ENCODE measurements around the gene TMEM247.

The TMEM247 gene

GRCh38 chr2:46500801-46501200 lies 21.4 kb downstream of the TMEM247 start:
- Histone ChIP-seq H3K27ac (ENCODE audit: low read length) (no peak overlapping the region), H3K4me3 (ENCODE audit: low read length in 2 of 2) (peak overlapping the region; percentile 89), H3K9me3 (ENCODE audit: control insufficient read depth in 2 of 2, low read length in 2 of 2) (no peaks in the 10 kb centered on the region), H3K4me1 (ENCODE audit: control insufficient read depth, insufficient read depth, low read length) (peaks cover 4% of the 10 kb centered on the region), H3K9ac (ENCODE audit: low read length in 2 of 2) (no peak overlapping the region), H3K27me3 (ENCODE audit: control insufficient read depth in 1 of 2, insufficient read depth in 2 of 2, low read length in 2 of 2) (no peaks in the 10 kb centered on the region), H3K36me3 (ENCODE audit: control insufficient read depth in 2 of 2, insufficient read depth in 2 of 2, low read length in 2 of 2) (no peaks in the 10 kb centered on the region)

DNA sequence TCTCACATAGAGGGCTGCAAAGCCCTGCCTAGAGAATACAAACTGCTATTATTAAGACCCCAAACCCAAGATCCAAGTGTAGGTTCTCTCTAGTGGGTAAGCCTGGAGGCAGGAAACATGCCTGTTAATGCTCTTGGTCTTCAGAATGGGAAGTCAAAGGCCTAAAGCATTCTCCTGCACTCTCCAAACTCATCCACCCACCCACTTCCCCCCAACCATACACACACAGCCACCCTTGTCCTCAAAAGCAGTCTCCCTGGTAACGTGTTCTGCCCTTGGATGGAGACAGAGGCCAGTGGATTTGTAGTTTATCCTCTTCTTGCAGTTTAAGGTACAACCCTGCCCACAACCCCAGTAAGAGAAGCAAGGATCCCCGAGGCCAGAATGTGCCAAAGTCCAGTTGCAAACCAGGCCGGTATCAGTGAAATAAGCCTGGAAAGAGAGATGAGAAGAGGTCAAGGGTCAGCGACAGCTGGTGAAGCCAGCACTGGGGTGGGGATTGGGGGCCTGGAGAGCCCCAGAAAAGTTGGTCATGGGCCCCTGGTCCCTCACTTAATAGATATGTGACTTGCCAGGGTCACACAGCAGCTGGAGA lies 23.0 kb downstream of the TMEM247 start:
- no peaks in the 10 kb centered on the region for H3K36me3 ChIP-seq (ENCODE audit: control insufficient read depth in 2 of 2, insufficient read depth in 2 of 2, low read length in 2 of 2)
- H3K4me3 ChIP-seq (ENCODE audit: low read length in 2 of 2) = no peak overlapping the region
- H3K27ac ChIP-seq (ENCODE audit: low read length) = no peak overlapping the region
- H3K4me1 ChIP-seq (ENCODE audit: control insufficient read depth, insufficient read depth, low read length) = peaks cover 4% of the 10 kb centered on the region
- H3K9me3 ChIP-seq (ENCODE audit: control insufficient read depth in 2 of 2, low read length in 2 of 2) = no peaks in the 10 kb centered on the region
- H3K9ac ChIP-seq (ENCODE audit: low read length in 2 of 2) = no peak overlapping the region
- no peaks in the 10 kb centered on the region for H3K27me3 ChIP-seq (ENCODE audit: control insufficient read depth in 1 of 2, insufficient read depth in 2 of 2, low read length in 2 of 2)

- H3K4me3 ChIP-seq (ENCODE audit: low read length in 2 of 2) = no peak overlapping the region
- H3K27me3 ChIP-seq (ENCODE audit: control insufficient read depth in 1 of 2, insufficient read depth in 2 of 2, low read length in 2 of 2) = no peaks in the 10 kb centered on the region
- no peak overlapping the region for H3K9ac ChIP-seq (ENCODE audit: low read length in 2 of 2)
- no peaks in the 10 kb centered on the region for H3K36me3 ChIP-seq (ENCODE audit: control insufficient read depth in 2 of 2, insufficient read depth in 2 of 2, low read length in 2 of 2)
- H3K4me1 ChIP-seq (ENCODE audit: control insufficient read depth, insufficient read depth, low read length) = peaks cover 4% of the 10 kb centered on the region
- no peaks in the 10 kb centered on the region for H3K9me3 ChIP-seq (ENCODE audit: control insufficient read depth in 2 of 2, low read length in 2 of 2)
- no peak overlapping the region for H3K27ac ChIP-seq (ENCODE audit: low read length)
These were observed 24.3 kb downstream of the TMEM247 start for GRCh38 chr2:46503686-46504085.

GRCh38 chr2:46504221-46504620 lies 24.9 kb downstream of the TMEM247 start:
- H3K9ac ChIP-seq (ENCODE audit: low read length in 2 of 2) = no peak overlapping the region
- H3K4me3 ChIP-seq (ENCODE audit: low read length in 2 of 2) = no peak overlapping the region
- H3K27ac ChIP-seq (ENCODE audit: low read length) = no peak overlapping the region
- H3K4me1 ChIP-seq (ENCODE audit: control insufficient read depth, insufficient read depth, low read length) = peaks cover 4% of the 10 kb centered on the region
- H3K36me3 ChIP-seq (ENCODE audit: control insufficient read depth in 2 of 2, insufficient read depth in 2 of 2, low read length in 2 of 2) = no peaks in the 10 kb centered on the region
- no peaks in the 10 kb centered on the region for H3K27me3 ChIP-seq (ENCODE audit: control insufficient read depth in 1 of 2, insufficient read depth in 2 of 2, low read length in 2 of 2)
- no peaks in the 10 kb centered on the region for H3K9me3 ChIP-seq (ENCODE audit: control insufficient read depth in 2 of 2, low read length in 2 of 2)

- Histone ChIP-seq H3K27me3 (ENCODE audit: control insufficient read depth in 1 of 2, insufficient read depth in 2 of 2, low read length in 2 of 2) (no peaks in the 10 kb centered on the region), H3K27ac (ENCODE audit: low read length) (no peak overlapping the region), H3K4me3 (ENCODE audit: low read length in 2 of 2) (no peak overlapping the region)
These were observed 25.5 kb downstream of the TMEM247 start for GRCh38 chr2:46504685-46505471.

DNA sequence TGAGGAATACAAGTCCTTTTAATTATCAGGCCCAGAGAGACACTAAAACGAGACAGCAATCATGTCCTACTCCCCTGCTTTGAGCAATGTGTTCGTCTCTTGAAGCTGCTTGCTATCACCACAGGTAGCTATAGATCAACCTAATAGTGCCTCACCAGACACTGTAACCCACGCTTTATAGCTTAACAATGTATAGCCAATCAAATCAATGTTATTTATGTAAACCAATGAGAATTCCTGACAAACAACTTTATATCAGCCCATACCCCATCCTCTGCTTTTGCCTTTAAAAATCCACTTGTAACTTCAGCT lies 26.1 kb downstream of the TMEM247 start:
- no peak overlapping the region for H3K4me3 ChIP-seq (ENCODE audit: low read length in 2 of 2)
- H3K36me3 ChIP-seq (ENCODE audit: control insufficient read depth in 2 of 2, insufficient read depth in 2 of 2, low read length in 2 of 2) = no peaks in the 10 kb centered on the region
- no peaks in the 10 kb centered on the region for H3K9me3 ChIP-seq (ENCODE audit: control insufficient read depth in 2 of 2, low read length in 2 of 2)
- no peaks in the 10 kb centered on the region for H3K4me1 ChIP-seq (ENCODE audit: control insufficient read depth, insufficient read depth, low read length)
- no peak overlapping the region for H3K9ac ChIP-seq (ENCODE audit: low read length in 2 of 2)
- H3K27me3 ChIP-seq (ENCODE audit: control insufficient read depth in 1 of 2, insufficient read depth in 2 of 2, low read length in 2 of 2) = no peaks in the 10 kb centered on the region
- no peak overlapping the region for H3K27ac ChIP-seq (ENCODE audit: low read length)

More at GRCh38 chr2:46504685-46505471, 25.5 kb downstream of the TMEM247 start:
- no peaks in the 10 kb centered on the region for H3K36me3 ChIP-seq (ENCODE audit: control insufficient read depth in 2 of 2, insufficient read depth in 2 of 2, low read length in 2 of 2)
- H3K9me3 ChIP-seq (ENCODE audit: control insufficient read depth in 2 of 2, low read length in 2 of 2) = no peaks in the 10 kb centered on the region
- H3K9ac ChIP-seq (ENCODE audit: low read length in 2 of 2) = no peak overlapping the region
- no peaks in the 10 kb centered on the region for H3K4me1 ChIP-seq (ENCODE audit: control insufficient read depth, insufficient read depth, low read length)

- no peak overlapping the region for H3K27ac ChIP-seq (ENCODE audit: low read length)
- no peak overlapping the region for H3K9ac ChIP-seq (ENCODE audit: low read length in 2 of 2)
- H3K4me1 ChIP-seq (ENCODE audit: control insufficient read depth, insufficient read depth, low read length) = no peaks in the 10 kb centered on the region
- H3K36me3 ChIP-seq (ENCODE audit: control insufficient read depth in 2 of 2, insufficient read depth in 2 of 2, low read length in 2 of 2) = no peaks in the 10 kb centered on the region
- H3K9me3 ChIP-seq (ENCODE audit: control insufficient read depth in 2 of 2, low read length in 2 of 2) = no peaks in the 10 kb centered on the region
- H3K27me3 ChIP-seq (ENCODE audit: control insufficient read depth in 1 of 2, insufficient read depth in 2 of 2, low read length in 2 of 2) = no peaks in the 10 kb centered on the region
- H3K4me3 ChIP-seq (ENCODE audit: low read length in 2 of 2) = no peak overlapping the region
These were observed 26.9 kb downstream of the TMEM247 start for GRCh38 chr2:46506131-46506706.

- Histone ChIP-seq H3K36me3 (ENCODE audit: control insufficient read depth in 2 of 2, insufficient read depth in 2 of 2, low read length in 2 of 2) (no peaks in the 10 kb centered on the region), H3K9ac (ENCODE audit: low read length in 2 of 2) (no peak overlapping the region), H3K4me3 (ENCODE audit: low read length in 2 of 2) (no peak overlapping the region), H3K4me1 (ENCODE audit: control insufficient read depth, insufficient read depth, low read length) (no peaks in the 10 kb centered on the region), H3K27me3 (ENCODE audit: control insufficient read depth in 1 of 2, insufficient read depth in 2 of 2, low read length in 2 of 2) (no peaks in the 10 kb centered on the region), H3K27ac (ENCODE audit: low read length) (no peak overlapping the region), H3K9me3 (ENCODE audit: control insufficient read depth in 2 of 2, low read length in 2 of 2) (no peaks in the 10 kb centered on the region)
These were observed 28.9 kb downstream of the TMEM247 start for GRCh38 chr2:46508312-46508711.

GRCh38 chr2:46508759-46509158 lies 29.4 kb downstream of the TMEM247 start:
- no peak overlapping the region for H3K4me3 ChIP-seq (ENCODE audit: low read length in 2 of 2)
- no peaks in the 10 kb centered on the region for H3K4me1 ChIP-seq (ENCODE audit: control insufficient read depth, insufficient read depth, low read length)
- no peaks in the 10 kb centered on the region for H3K27me3 ChIP-seq (ENCODE audit: control insufficient read depth in 1 of 2, insufficient read depth in 2 of 2, low read length in 2 of 2)
- no peak overlapping the region for H3K27ac ChIP-seq (ENCODE audit: low read length)
- H3K9me3 ChIP-seq (ENCODE audit: control insufficient read depth in 2 of 2, low read length in 2 of 2) = no peaks in the 10 kb centered on the region
- H3K9ac ChIP-seq (ENCODE audit: low read length in 2 of 2) = no peak overlapping the region
- H3K36me3 ChIP-seq (ENCODE audit: control insufficient read depth in 2 of 2, insufficient read depth in 2 of 2, low read length in 2 of 2) = no peaks in the 10 kb centered on the region

DNA sequence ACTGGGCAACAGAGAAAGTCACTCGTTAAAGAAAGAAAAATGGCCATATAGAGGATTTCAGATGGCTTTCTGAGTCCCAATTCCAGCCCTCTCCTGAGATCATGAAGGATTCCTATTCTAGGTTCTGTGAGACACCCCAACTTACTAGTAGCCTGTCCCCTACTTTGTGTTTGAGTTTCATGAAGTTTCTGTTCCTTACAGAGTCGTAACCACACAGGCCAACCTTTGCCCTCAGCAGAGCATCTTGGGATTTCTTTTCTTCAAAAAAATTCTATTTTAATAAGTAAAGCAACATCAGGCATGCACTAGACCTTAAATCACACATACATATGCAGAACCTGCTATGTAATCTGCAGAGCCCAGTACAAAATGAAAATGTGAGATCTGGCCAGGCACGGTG lies 30.4 kb downstream of the TMEM247 start:
- Histone ChIP-seq H3K36me3 (ENCODE audit: control insufficient read depth in 2 of 2, insufficient read depth in 2 of 2, low read length in 2 of 2) (no peaks in the 10 kb centered on the region), H3K9ac (ENCODE audit: low read length in 2 of 2) (no peak overlapping the region), H3K9me3 (ENCODE audit: control insufficient read depth in 2 of 2, low read length in 2 of 2) (no peaks in the 10 kb centered on the region), H3K4me1 (ENCODE audit: control insufficient read depth, insufficient read depth, low read length) (no peaks in the 10 kb centered on the region), H3K27me3 (ENCODE audit: control insufficient read depth in 1 of 2, insufficient read depth in 2 of 2, low read length in 2 of 2) (no peaks in the 10 kb centered on the region), H3K4me3 (ENCODE audit: low read length in 2 of 2) (no peak overlapping the region), H3K27ac (ENCODE audit: low read length) (no peak overlapping the region)

- Histone ChIP-seq H3K9ac (ENCODE audit: low read length in 2 of 2) (no peak overlapping the region), H3K27ac (ENCODE audit: low read length) (no peak overlapping the region), H3K36me3 (ENCODE audit: control insufficient read depth in 2 of 2, insufficient read depth in 2 of 2, low read length in 2 of 2) (no peaks in the 10 kb centered on the region), H3K4me3 (ENCODE audit: low read length in 2 of 2) (no peak overlapping the region), H3K4me1 (ENCODE audit: control insufficient read depth, insufficient read depth, low read length) (no peaks in the 10 kb centered on the region), H3K27me3 (ENCODE audit: control insufficient read depth in 1 of 2, insufficient read depth in 2 of 2, low read length in 2 of 2) (no peaks in the 10 kb centered on the region), H3K9me3 (ENCODE audit: control insufficient read depth in 2 of 2, low read length in 2 of 2) (no peaks in the 10 kb centered on the region)
These were observed 31.3 kb downstream of the TMEM247 start for GRCh38 chr2:46510598-46511177.
